Neural cell (in vitro differentiated cells): ENCODE measurements around the gene PTPRG.

ENCODE experiments used
- CTCF ChIP-seq: fragments of 450-650 bp; IDR thresholded peaks from 2 replicates; pipeline ENCODE4 v1.5.1; 2014; ENCODE audit warnings: antibody characterized with exemption, mild to moderate bottlenecking, moderate library complexity; ENCODE audit not compliant: poor library complexity, severe bottlenecking
- EP300 ChIP-seq: fragments of 450-650 bp; conservative IDR thresholded peaks from 2 replicates; pipeline ENCODE4 v1.6.1; 2014; ENCODE audit warnings: antibody characterized with exemption, mild to moderate bottlenecking, moderate library complexity; ENCODE audit not compliant: poor library complexity, severe bottlenecking

GRCh38 chr3:61890167-61890566, 328.8 kb downstream of the PTPRG start:
- TF ChIP-seq CTCF (no peak), EP300 (no peak)
